ENCODE data around the gene LMOD1.
A peak's percentile ranks its signal among the peaks of the same experiment; 100 is the strongest.
"Not testable (repeated sequence)": the region's sequence is repeated elsewhere in the genome, so short reads cannot be mapped to it uniquely, and the experiment has no call there.

Gene LMOD1

DNA sequence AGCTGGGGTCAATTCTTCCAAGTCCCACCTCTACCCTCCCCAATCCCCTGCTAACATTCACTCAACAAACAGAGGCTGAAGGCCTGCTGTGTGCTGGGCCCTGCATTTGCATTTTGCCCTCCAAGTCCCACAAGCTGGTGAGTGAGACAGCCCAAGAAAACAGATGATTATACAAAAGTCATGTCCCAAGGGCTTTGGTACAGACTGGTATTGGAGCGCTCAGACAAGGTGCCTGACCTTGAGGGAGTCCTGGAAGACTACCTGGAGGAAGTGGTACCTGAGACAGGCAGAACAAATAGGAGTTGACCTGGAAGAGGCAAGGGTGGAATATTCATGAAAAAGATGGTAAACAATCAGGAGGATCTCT is 4.2 kb downstream of the LMOD1 start:
- Histone ChIP-seq H2BK15ac (ENCODE audit: low read length) (no peak overlapping the region), H3K4me3 (ENCODE audit: low read length in 2 of 2) (peak overlapping the region in 1 of 2 donors; percentile 37), H3K9ac (ENCODE audit: low read depth, low read length, poor library complexity) (no peak overlapping the region), H2BK120ac (ENCODE audit: low read depth, low read length) (no peak overlapping the region), H3K4me2 (ENCODE audit: insufficient read depth, low read length, poor library complexity, severe bottlenecking) (no peak overlapping the region), H3K9me3 (replicated peaks in 1 of 2; ENCODE audit: control insufficient read depth in 2 of 2, insufficient read depth in 1 of 2, low read depth in 1 of 2, low read length in 2 of 2) (no peaks in the 10 kb centered on the region), H3K36me3 (replicated peaks in 1 of 2; ENCODE audit: control insufficient read depth in 2 of 2, insufficient read depth in 2 of 2, low read length in 2 of 2) (no peaks in the 10 kb centered on the region), H3K18ac (ENCODE audit: low read length) (peak overlapping the region; percentile 16), H3K27me3 (ENCODE audit: control insufficient read depth in 3 of 3, insufficient read depth in 3 of 3, low read depth in 1 of 3, low read length in 3 of 3) (peaks cover 0 to 39% (median 5%) of the 10 kb centered on the region in 3 experiments), H2BK5ac (ENCODE audit: low read length) (no peak overlapping the region), H3K27ac (replicated peaks; ENCODE audit: low read length) (peak overlapping the region; percentile 96), H2AK5ac (ENCODE audit: low read depth, low read length) (no peak overlapping the region), H3K14ac (ENCODE audit: low read length) (no peak overlapping the region), H3K79me1 (ENCODE audit: low read depth, low read length) (no peaks in the 10 kb centered on the region), H3K4ac (ENCODE audit: low read length) (no peak overlapping the region), H2AFZ (ENCODE audit: low read length) (peak overlapping the region; percentile 91), H3K4me1 (ENCODE audit: control insufficient read depth in 2 of 2, insufficient read depth in 1 of 2, low read depth in 1 of 2, low read length in 2 of 2) (peaks cover 18 to 21% of the 10 kb centered on the region in 2 donors), H4K91ac (ENCODE audit: low read depth, low read length, poor library complexity) (no peak overlapping the region), H2BK12ac (ENCODE audit: low read length) (no peak overlapping the region), H3K23ac (ENCODE audit: low read depth, low read length, poor library complexity) (no peak overlapping the region), H4K8ac (ENCODE audit: low read depth, low read length) (no peak overlapping the region)
- no peak for DNase-seq (ENCODE audit: low spot score)
- WGBS, 2 donors (ENCODE audit: extremely low coverage in 2 of 2, insufficient read length in 2 of 2, insufficient replicate concordance in 1 of 2) = no CpG with 5 or more reads among the region's 1 CpG

DNA sequence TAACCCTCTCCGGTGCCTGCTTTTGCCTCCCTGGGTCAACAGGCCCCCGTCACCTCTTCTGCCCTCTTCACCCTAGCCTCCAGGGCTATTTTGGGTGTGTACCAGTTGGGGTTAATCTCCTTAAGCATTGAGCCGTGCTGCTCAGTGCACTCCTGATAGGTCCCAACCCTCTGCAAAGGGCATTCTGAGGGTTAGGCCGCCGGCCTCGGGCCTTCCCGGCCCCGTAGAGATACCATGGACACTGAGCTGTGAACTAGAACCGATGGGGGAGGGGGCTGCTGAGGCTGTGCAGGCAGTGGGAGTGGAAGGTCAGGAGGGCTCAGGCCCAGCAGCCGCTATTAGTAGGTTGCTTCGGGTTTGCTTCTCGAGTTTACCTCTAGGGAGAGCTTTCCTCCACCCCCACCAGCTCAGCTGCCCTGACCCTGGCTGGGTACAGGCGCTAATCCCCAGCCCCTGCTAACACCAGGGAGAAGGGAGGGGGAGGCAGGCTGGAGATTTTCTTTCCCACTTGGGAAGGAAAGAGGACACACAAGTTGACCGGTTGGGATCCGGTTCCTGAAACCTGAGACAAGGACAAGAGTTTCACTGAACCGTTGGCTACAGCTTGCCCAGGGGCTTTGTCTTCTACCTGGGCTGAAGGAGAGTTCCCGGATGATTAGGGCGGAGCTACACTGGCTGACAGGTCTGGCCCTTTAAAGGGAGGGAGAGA is 4.8 kb downstream of the LMOD1 start:
- Histone ChIP-seq H3K9ac (ENCODE audit: low read depth, low read length, poor library complexity) (no peak overlapping the region), H4K91ac (ENCODE audit: low read depth, low read length, poor library complexity) (no peak overlapping the region), H3K18ac (ENCODE audit: low read length) (peak overlapping the region; percentile 66), H2AFZ (ENCODE audit: low read length) (peak overlapping the region; percentile 91), H2BK120ac (ENCODE audit: low read depth, low read length) (peak overlapping the region; percentile 16), H3K4ac (ENCODE audit: low read length) (no peak overlapping the region), H3K4me2 (ENCODE audit: insufficient read depth, low read length, poor library complexity, severe bottlenecking) (peak overlapping the region; percentile 76), H3K23ac (ENCODE audit: low read depth, low read length, poor library complexity) (peak overlapping the region; percentile 35), H2AK5ac (ENCODE audit: low read depth, low read length) (no peak overlapping the region), H2BK12ac (ENCODE audit: low read length) (no peak overlapping the region), H3K4me3 (ENCODE audit: low read length in 2 of 2) (peak overlapping the region in 1 of 2 donors; percentile 37), H2BK15ac (ENCODE audit: low read length) (no peak overlapping the region), H3K9me3 (replicated peaks in 1 of 2; ENCODE audit: control insufficient read depth in 2 of 2, insufficient read depth in 1 of 2, low read depth in 1 of 2, low read length in 2 of 2) (no peaks in the 10 kb centered on the region), H3K79me1 (ENCODE audit: low read depth, low read length) (no peaks in the 10 kb centered on the region), H3K14ac (ENCODE audit: low read length) (no peak overlapping the region), H3K27ac (replicated peaks; ENCODE audit: low read length) (peak overlapping the region; percentile 96), H3K27me3 (ENCODE audit: control insufficient read depth in 3 of 3, insufficient read depth in 3 of 3, low read depth in 1 of 3, low read length in 3 of 3) (peaks cover 0 to 34% (median 0%) of the 10 kb centered on the region in 3 experiments), H2BK5ac (ENCODE audit: low read length) (peak overlapping the region; percentile 79), H3K36me3 (replicated peaks in 1 of 2; ENCODE audit: control insufficient read depth in 2 of 2, insufficient read depth in 2 of 2, low read length in 2 of 2) (no peaks in the 10 kb centered on the region), H3K4me1 (ENCODE audit: control insufficient read depth in 2 of 2, insufficient read depth in 1 of 2, low read depth in 1 of 2, low read length in 2 of 2) (peaks cover 15 to 17% of the 10 kb centered on the region in 2 donors), H4K8ac (ENCODE audit: low read depth, low read length) (no peak overlapping the region)
- WGBS, 2 donors (ENCODE audit: extremely low coverage in 2 of 2, insufficient read length in 2 of 2, insufficient replicate concordance in 1 of 2) = no CpG with 5 or more reads among the region's 18 CpGs
- peak; percentile 90 for DNase-seq (ENCODE audit: low spot score)

DNA sequence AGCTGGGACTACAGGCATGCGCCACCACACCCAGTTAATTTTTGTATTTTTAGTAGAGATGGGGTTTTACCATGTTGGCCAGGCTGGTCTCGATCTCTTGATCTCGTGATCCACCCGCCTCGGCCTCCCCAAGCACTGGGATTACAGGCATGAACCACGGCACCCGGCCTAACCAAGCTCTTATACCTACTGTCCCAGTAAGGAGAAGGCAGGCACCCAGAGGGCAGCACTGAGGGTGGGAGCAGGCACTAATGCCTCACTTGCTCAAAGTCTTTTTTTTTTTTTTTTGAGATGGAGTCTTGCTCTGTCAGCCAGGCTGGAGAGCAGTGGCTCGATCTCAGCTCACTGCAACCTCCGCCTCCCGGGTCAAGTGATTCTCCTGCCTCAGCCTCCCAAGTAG is 6.0 kb downstream of the LMOD1 start:
- not testable (repeated sequence) for H3K4ac ChIP-seq (ENCODE audit: low read length); H2BK12ac ChIP-seq (ENCODE audit: low read length); H2AFZ ChIP-seq (ENCODE audit: low read length); H3K79me1 ChIP-seq (ENCODE audit: low read depth, low read length); H2BK5ac ChIP-seq (ENCODE audit: low read length); H3K9me3 ChIP-seq (replicated peaks in 1 of 2; ENCODE audit: control insufficient read depth in 2 of 2, insufficient read depth in 1 of 2, low read depth in 1 of 2, low read length in 2 of 2); H3K4me2 ChIP-seq (ENCODE audit: insufficient read depth, low read length, poor library complexity, severe bottlenecking); H3K36me3 ChIP-seq (replicated peaks in 1 of 2; ENCODE audit: control insufficient read depth in 2 of 2, insufficient read depth in 2 of 2, low read length in 2 of 2); H4K8ac ChIP-seq (ENCODE audit: low read depth, low read length); H3K4me3 ChIP-seq (ENCODE audit: low read length in 2 of 2); H2BK120ac ChIP-seq (ENCODE audit: low read depth, low read length); H3K9ac ChIP-seq (ENCODE audit: low read depth, low read length, poor library complexity); H4K91ac ChIP-seq (ENCODE audit: low read depth, low read length, poor library complexity); H3K14ac ChIP-seq (ENCODE audit: low read length); H3K23ac ChIP-seq (ENCODE audit: low read depth, low read length, poor library complexity); H3K27ac ChIP-seq (replicated peaks; ENCODE audit: low read length); DNase-seq (ENCODE audit: low spot score); H2AK5ac ChIP-seq (ENCODE audit: low read depth, low read length); H2BK15ac ChIP-seq (ENCODE audit: low read length)
- WGBS, 2 donors (ENCODE audit: extremely low coverage in 2 of 2, insufficient read length in 2 of 2, insufficient replicate concordance in 1 of 2) = no CpG with 5 or more reads among the region's 10 CpGs
- Histone ChIP-seq H3K4me1 (ENCODE audit: control insufficient read depth in 2 of 2, insufficient read depth in 1 of 2, low read depth in 1 of 2, low read length in 2 of 2) (peaks cover 9 to 12% of the 10 kb centered on the region in 2 donors), H3K18ac (ENCODE audit: low read length) (peak overlapping the region; percentile 58), H3K27me3 (ENCODE audit: control insufficient read depth in 3 of 3, insufficient read depth in 3 of 3, low read depth in 1 of 3, low read length in 3 of 3) (peaks cover 0 to 24% (median 0%) of the 10 kb centered on the region in 3 experiments)

DNA sequence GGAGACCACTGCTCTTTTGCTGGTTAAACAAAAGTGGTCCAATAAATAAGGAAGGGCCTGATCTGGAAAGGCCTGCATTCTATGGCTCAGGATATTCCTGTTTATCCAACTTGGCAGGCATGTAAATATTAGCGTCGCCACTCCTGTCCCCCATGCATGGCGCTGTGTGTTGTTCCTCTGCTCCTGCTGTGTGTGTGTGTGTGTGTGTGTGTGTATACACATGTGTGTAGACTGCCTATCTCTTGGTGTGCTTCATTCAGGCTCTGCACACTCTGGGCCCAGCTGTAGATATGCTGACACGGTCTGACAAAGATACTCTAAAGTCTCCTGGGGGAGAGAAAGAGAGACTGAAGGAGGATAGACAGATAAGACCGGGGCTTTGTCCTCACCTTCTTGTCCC is 6.8 kb downstream of the LMOD1 start:
- Histone ChIP-seq H2AFZ (ENCODE audit: low read length) (peak overlapping the region; percentile 51), H3K14ac (ENCODE audit: low read length) (no peak overlapping the region), H3K79me1 (ENCODE audit: low read depth, low read length) (no peaks in the 10 kb centered on the region), H4K8ac (ENCODE audit: low read depth, low read length) (no peak overlapping the region), H2BK5ac (ENCODE audit: low read length) (no peak overlapping the region), H2BK12ac (ENCODE audit: low read length) (no peak overlapping the region), H2BK15ac (ENCODE audit: low read length) (no peak overlapping the region), H3K18ac (ENCODE audit: low read length) (peak overlapping the region; percentile 27), H3K4me1 (ENCODE audit: control insufficient read depth in 2 of 2, insufficient read depth in 1 of 2, low read depth in 1 of 2, low read length in 2 of 2) (peaks cover 8 to 11% of the 10 kb centered on the region in 2 donors), H3K4ac (ENCODE audit: low read length) (no peak overlapping the region), H2BK120ac (ENCODE audit: low read depth, low read length) (no peak overlapping the region), H3K4me2 (ENCODE audit: insufficient read depth, low read length, poor library complexity, severe bottlenecking) (no peak overlapping the region), H3K36me3 (replicated peaks in 1 of 2; ENCODE audit: control insufficient read depth in 2 of 2, insufficient read depth in 2 of 2, low read length in 2 of 2) (no peaks in the 10 kb centered on the region), H3K9me3 (replicated peaks in 1 of 2; ENCODE audit: control insufficient read depth in 2 of 2, insufficient read depth in 1 of 2, low read depth in 1 of 2, low read length in 2 of 2) (no peaks in the 10 kb centered on the region), H3K27ac (replicated peaks; ENCODE audit: low read length) (no peak overlapping the region), H2AK5ac (ENCODE audit: low read depth, low read length) (peak overlapping the region; percentile 64), H3K27me3 (ENCODE audit: control insufficient read depth in 3 of 3, insufficient read depth in 3 of 3, low read depth in 1 of 3, low read length in 3 of 3) (peaks cover 0 to 21% (median 0%) of the 10 kb centered on the region in 3 experiments), H3K9ac (ENCODE audit: low read depth, low read length, poor library complexity) (no peak overlapping the region), H3K23ac (ENCODE audit: low read depth, low read length, poor library complexity) (no peak overlapping the region), H3K4me3 (ENCODE audit: low read length in 2 of 2) (no peak overlapping the region), H4K91ac (ENCODE audit: low read depth, low read length, poor library complexity) (no peak overlapping the region)
- no peak for DNase-seq (ENCODE audit: low spot score)
- no CpG with 5 or more reads among the region's 5 CpGs for WGBS, 2 donors (ENCODE audit: extremely low coverage in 2 of 2, insufficient read length in 2 of 2, insufficient replicate concordance in 1 of 2)
